Activated T-cell treated with anti-CD3 and anti-CD28 coated beads, Interleukin-2, amount 50 U/mL, for 4 hours (primary cell): ENCODE data around the gene PRKCE. TPM values are rescaled to one million over a fixed set of nuclear protein-coding genes. Genes with fewer than 3 reads are reported as not detected.
"Not testable (repeated sequence)": the region's sequence is repeated elsewhere in the genome, so short reads cannot be mapped to it uniquely, and the experiment has no call there.

ENCODE experiments used
- ATAC-seq, 2 donors: fragments of 200-7000 bp; cut with Tn5 transposase; one replicate each; pipeline ENCODE4 v1.10.0; 2021
- DNase-seq: peaks from one replicate; pipeline ENCODE4 v3.0.0-alpha.2; 2020
- H3K27me3 Mint-ChIP-seq: one replicate; pipeline ENCODE4 v1.8.0; 2021; ENCODE audit warnings: low read depth, mixed read lengths
- H3K36me3 Mint-ChIP-seq: one replicate; pipeline ENCODE4 v1.8.0; 2022; ENCODE audit warnings: mixed read lengths; ENCODE audit not compliant: insufficient read depth
- H3K4me1 Mint-ChIP-seq: one replicate; pipeline ENCODE4 v1.8.0; 2021; ENCODE audit warnings: low read depth, mixed read lengths
- H3K4me3 Mint-ChIP-seq: one replicate; pipeline ENCODE4 v1.8.0; 2021; ENCODE audit warnings: mild to moderate bottlenecking, moderate library complexity, mixed read lengths
- H3K9me3 Mint-ChIP-seq: one replicate; pipeline ENCODE4 v1.8.0; 2021; ENCODE audit warnings: mixed read lengths
- total RNA-seq, 3 donors: library from RNA; stranded (reverse); gene quantifications; one replicate each; pipeline ENCODE4 v1.2.1, GENCODE V29; 2021

The PRKCE gene
- total RNA-seq, 3 donors from 2014 or later = 9.1 to 9.5 (median 9.2) TPM

GRCh38 chr2:45890371-45890646, 238.8 kb downstream of the PRKCE start:
- H3K4me3 Mint-ChIP-seq, H3K36me3 Mint-ChIP-seq, ATAC-seq, H3K27me3 Mint-ChIP-seq, DNase-seq, H3K9me3 Mint-ChIP-seq: not testable (repeated sequence)
- peaks cover 45% of the 10 kb centered on the region for H3K4me1 Mint-ChIP-seq

GRCh38 chr2:45890819-45891218, 239.3 kb downstream of the PRKCE start:
- ATAC-seq (peak in 1 of 2 donors; percentile 34), DNase-seq (no peak)
- H3K4me1 Mint-ChIP-seq = peaks cover 45% of the 10 kb centered on the region
- peak overlapping the region; percentile 2 for H3K4me3 Mint-ChIP-seq
- no peaks in the 10 kb centered on the region for H3K36me3 Mint-ChIP-seq
- no peaks in the 10 kb centered on the region for H3K27me3 Mint-ChIP-seq
- no peaks in the 10 kb centered on the region for H3K9me3 Mint-ChIP-seq

- Mint-ChIP-seq H3K36me3 (no peaks in the 10 kb centered on the region), H3K27me3 (no peaks in the 10 kb centered on the region), H3K4me3 (no peak overlapping the region), H3K4me1 (peaks cover 45% of the 10 kb centered on the region), H3K9me3 (no peaks in the 10 kb centered on the region)
- ATAC-seq (no peak), DNase-seq (no peak)
These were observed 240.4 kb downstream of the PRKCE start for GRCh38 chr2:45891719-45892424.

GRCh38 chr2:45892425-45892745, 240.9 kb downstream of the PRKCE start:
- Mint-ChIP-seq H3K27me3 (no peaks in the 10 kb centered on the region), H3K9me3 (no peaks in the 10 kb centered on the region), H3K36me3 (no peaks in the 10 kb centered on the region), H3K4me3 (no peak overlapping the region), H3K4me1 (peaks cover 45% of the 10 kb centered on the region)
- no peak for ATAC-seq
- no peak for DNase-seq

- Mint-ChIP-seq H3K36me3 (no peaks in the 10 kb centered on the region), H3K4me1 (peaks cover 45% of the 10 kb centered on the region), H3K9me3 (no peaks in the 10 kb centered on the region), H3K4me3 (no peak overlapping the region), H3K27me3 (no peaks in the 10 kb centered on the region)
- no peak for ATAC-seq
- no peak for DNase-seq
These were observed 241.3 kb downstream of the PRKCE start for GRCh38 chr2:45892757-45893156.

- DNase-seq (no peak), ATAC-seq (no peak)
- Mint-ChIP-seq H3K27me3 (no peaks in the 10 kb centered on the region), H3K36me3 (no peaks in the 10 kb centered on the region), H3K4me3 (no peak overlapping the region), H3K9me3 (no peaks in the 10 kb centered on the region), H3K4me1 (peaks cover 37% of the 10 kb centered on the region)
These were observed 242.7 kb downstream of the PRKCE start for GRCh38 chr2:45894211-45894610.

- Mint-ChIP-seq H3K9me3 (no peaks in the 10 kb centered on the region), H3K36me3 (no peaks in the 10 kb centered on the region), H3K27me3 (no peaks in the 10 kb centered on the region), H3K4me3 (no peak overlapping the region), H3K4me1 (peaks cover 27% of the 10 kb centered on the region)
- ATAC-seq (no peak), DNase-seq (no peak)
These were observed 243.9 kb downstream of the PRKCE start for GRCh38 chr2:45895241-45895861.

- Mint-ChIP-seq H3K36me3 (peaks cover 3% of the 10 kb centered on the region), H3K9me3 (no peaks in the 10 kb centered on the region), H3K4me1 (peaks cover 18% of the 10 kb centered on the region), H3K27me3 (no peaks in the 10 kb centered on the region), H3K4me3 (no peak overlapping the region)
- ATAC-seq (no peak), DNase-seq (no peak)
These were observed 244.8 kb downstream of the PRKCE start for GRCh38 chr2:45896311-45896710.

GRCh38 chr2:45897842-45898241, 246.4 kb downstream of the PRKCE start:
- no peaks in the 10 kb centered on the region for H3K27me3 Mint-ChIP-seq
- no peaks in the 10 kb centered on the region for H3K9me3 Mint-ChIP-seq
- no peak overlapping the region for H3K4me3 Mint-ChIP-seq
- H3K36me3 Mint-ChIP-seq = peaks cover 3% of the 10 kb centered on the region
- no peak for DNase-seq
- H3K4me1 Mint-ChIP-seq = peaks cover 6% of the 10 kb centered on the region
- ATAC-seq = no peak

GRCh38 chr2:45898819-45899218, 247.3 kb downstream of the PRKCE start:
- Mint-ChIP-seq H3K4me3 (no peak overlapping the region), H3K4me1 (peaks cover 3% of the 10 kb centered on the region), H3K36me3 (peaks cover 3% of the 10 kb centered on the region), H3K27me3 (no peaks in the 10 kb centered on the region), H3K9me3 (no peaks in the 10 kb centered on the region)
- ATAC-seq = no peak
- DNase-seq = no peak

GRCh38 chr2:45899926-45900325, 248.5 kb downstream of the PRKCE start:
- Mint-ChIP-seq H3K36me3 (peaks cover 3% of the 10 kb centered on the region), H3K4me3 (no peak overlapping the region), H3K9me3 (no peaks in the 10 kb centered on the region), H3K27me3 (no peaks in the 10 kb centered on the region), H3K4me1 (no peaks in the 10 kb centered on the region)
- ATAC-seq = no peak
- DNase-seq = no peak

GRCh38 chr2:45901468-45902032, 250.1 kb downstream of the PRKCE start:
- Mint-ChIP-seq H3K9me3 (no peaks in the 10 kb centered on the region), H3K27me3 (no peaks in the 10 kb centered on the region), H3K4me1 (no peaks in the 10 kb centered on the region), H3K4me3 (no peak overlapping the region), H3K36me3 (peaks cover 3% of the 10 kb centered on the region)
- no peak for ATAC-seq
- no peak for DNase-seq

- Mint-ChIP-seq H3K9me3 (no peaks in the 10 kb centered on the region), H3K27me3 (no peaks in the 10 kb centered on the region), H3K4me3 (no peak overlapping the region), H3K36me3 (peaks cover 3% of the 10 kb centered on the region), H3K4me1 (no peaks in the 10 kb centered on the region)
- no peak for ATAC-seq
- no peak for DNase-seq
These were observed 250.9 kb downstream of the PRKCE start for GRCh38 chr2:45902380-45902779.

GRCh38 chr2:45902781-45903375, 251.4 kb downstream of the PRKCE start:
- no peak for ATAC-seq
- no peaks in the 10 kb centered on the region for H3K9me3 Mint-ChIP-seq
- H3K4me1 Mint-ChIP-seq = no peaks in the 10 kb centered on the region
- H3K36me3 Mint-ChIP-seq = peaks cover 3% of the 10 kb centered on the region
- H3K4me3 Mint-ChIP-seq = no peak overlapping the region
- no peaks in the 10 kb centered on the region for H3K27me3 Mint-ChIP-seq
- DNase-seq = no peak
